Smooth muscle cell (in vitro differentiated cells): ENCODE data around the gene WDR91. TPM values are rescaled to one million over a fixed set of nuclear protein-coding genes. Genes with fewer than 3 reads are reported as not detected.

ENCODE experiments used
- DNase-seq: peaks from one replicate; lab custom pipeline; 2025; ENCODE audit not compliant: unreplicated experiment; lab: John Stamatoyannopoulos, UW
- H2AFZ ChIP-seq: fragments of 200-600 bp; sonication (generic); 2 replicates; pipeline ENCODE4 v1.6.0; 2016; ENCODE audit warnings: antibody characterized with exemption, low read depth, mild to moderate bottlenecking
- H3F3A ChIP-seq: fragments of 200-600 bp; sonication (generic); 2 replicates; pipeline ENCODE4 v1.6.0; 2017; ENCODE audit warnings: antibody characterized with exemption, low read depth
- H3K27ac ChIP-seq: fragments of 200-600 bp; sonication (generic); 2 replicates; pipeline ENCODE4 v1.5.1; 2016; ENCODE audit warnings: low read depth, mild to moderate bottlenecking
- H3K27me3 ChIP-seq: fragments of 200-600 bp; sonication (generic); 2 replicates; pipeline ENCODE4 v1.6.1; 2016; ENCODE audit warnings: low read depth, mild to moderate bottlenecking
- H3K36me3 ChIP-seq: fragments of 200-600 bp; sonication (generic); 2 replicates; pipeline ENCODE4 v1.5.1; 2016; ENCODE audit warnings: low read depth
- H3K4me1 ChIP-seq: fragments of 200-600 bp; sonication (generic); 2 replicates; pipeline ENCODE4 v1.5.1; 2016; ENCODE audit warnings: low read depth
- H3K4me2 ChIP-seq: fragments of 200-600 bp; sonication (generic); 2 replicates; pipeline ENCODE4 v1.6.0; 2016; ENCODE audit warnings: mild to moderate bottlenecking
- H3K4me3 ChIP-seq: fragments of 200-600 bp; sonication (generic); 2 replicates; pipeline ENCODE4 v1.5.1; 2016; ENCODE audit warnings: mild to moderate bottlenecking
- H3K79me2 ChIP-seq: fragments of 200-600 bp; sonication (generic); 2 replicates; pipeline ENCODE4 v1.6.0; 2016; ENCODE audit warnings: low read depth, mild to moderate bottlenecking
- H3K9ac ChIP-seq: fragments of 200-600 bp; sonication (generic); 2 replicates; pipeline ENCODE4 v1.6.0; 2016; ENCODE audit warnings: low read depth
- H3K9me3 ChIP-seq: fragments of 200-600 bp; sonication (generic); replicated peaks from 2 replicates; pipeline ENCODE4 v1.5.1; 2016; ENCODE audit warnings: low read depth
- H4K20me1 ChIP-seq: fragments of 200-600 bp; sonication (generic); 2 replicates; pipeline ENCODE4 v1.6.0; 2016; ENCODE audit warnings: low read depth
- CTCF ChIP-seq: fragments of 200-600 bp; sonication (generic); IDR thresholded peaks from 2 replicates; pipeline ENCODE4 v1.5.1; 2017; ENCODE audit warnings: borderline replicate concordance, mild to moderate bottlenecking, antibody characterized with exemption; ENCODE audit not compliant: insufficient read depth, poor library complexity, severe bottlenecking
- WGBS: methylation state at CpG from one replicate; pipeline ENCODE4 v1.1.7; 2016; ENCODE audit warnings: low lambda C conversion rate; 5-methylcytosine and 5-hydroxymethylcytosine counted together
- polyA plus RNA-seq: library from polyadenylated mRNA; unstranded; fragments of >200 nt; fragmentation: Nextera tagmentation; extraction: Ambion mirVana; gene quantifications from 2 replicates; pipeline ENCODE4 v1.2.1, GENCODE V29; 2016
- total RNA-seq: library from RNA; depleted of rRNA; stranded (reverse); fragments of >200 nt; gene quantifications from 2 replicates; pipeline ENCODE4 v1.2.3, GENCODE V29; 2014

Gene WDR91
- total and polyA plus RNA-seq, 2 experiments from 2014 or later, result 6.6 to 6.8 TPM

- H3K27ac ChIP-seq, result peak overlapping the region; percentile 74
- no peaks in the 10 kb centered on the region for H3K9me3 ChIP-seq
- no peaks in the 10 kb centered on the region for H3F3A ChIP-seq
- H3K79me2 ChIP-seq, result peaks cover 5% of the 10 kb centered on the region
- H3K4me2 ChIP-seq, result peak overlapping the region; percentile 92
- H3K9ac ChIP-seq, result peak overlapping the region; percentile 88
- TF ChIP-seq CTCF, result no peak
- H4K20me1 ChIP-seq, result no peaks in the 10 kb centered on the region
- H3K36me3 ChIP-seq, result no peaks in the 10 kb centered on the region
- no peak for DNase-seq
- no peaks in the 10 kb centered on the region for H3K4me1 ChIP-seq
- H3K4me3 ChIP-seq, result peak overlapping the region; percentile 93
- peak overlapping the region; percentile 81 for H2AFZ ChIP-seq
- H3K27me3 ChIP-seq, result no peaks in the 10 kb centered on the region
- 9% methylated on average over 13 of the region's 13 CpGs for WGBS
Measured at GRCh38 chr7:135210888-135211178, 493 bp downstream of the WDR91 start.

GRCh38 chr7:135209225-135209834 lies 2.0 kb downstream of the WDR91 start:
- Histone ChIP-seq H3K36me3 (no peaks in the 10 kb centered on the region), H3K79me2 (peaks cover 5% of the 10 kb centered on the region), H2AFZ (no peak overlapping the region), H3K4me1 (no peaks in the 10 kb centered on the region), H3K4me2 (no peak overlapping the region), H4K20me1 (no peaks in the 10 kb centered on the region), H3K27me3 (no peaks in the 10 kb centered on the region), H3F3A (no peaks in the 10 kb centered on the region), H3K9ac (no peak overlapping the region), H3K27ac (peak overlapping the region; percentile 0), H3K4me3 (no peak overlapping the region), H3K9me3 (no peaks in the 10 kb centered on the region)
- no peak for TF ChIP-seq CTCF
- WGBS, result 92% methylated on average over 7 of the region's 7 CpGs
- no peak for DNase-seq

GRCh38 chr7:135208102-135208793 lies 3.1 kb downstream of the WDR91 start:
- no peak for DNase-seq
- no peak for TF ChIP-seq CTCF
- WGBS, result 85% methylated on average over 6 of the region's 6 CpGs
- Histone ChIP-seq H3K4me1 (no peaks in the 10 kb centered on the region), H3K9me3 (no peaks in the 10 kb centered on the region), H2AFZ (no peak overlapping the region), H3F3A (no peaks in the 10 kb centered on the region), H3K36me3 (no peaks in the 10 kb centered on the region), H3K27ac (no peak overlapping the region), H3K4me3 (no peak overlapping the region), H3K9ac (no peak overlapping the region), H3K4me2 (peak overlapping the region; percentile 11), H3K27me3 (no peaks in the 10 kb centered on the region), H4K20me1 (no peaks in the 10 kb centered on the region), H3K79me2 (peaks cover 5% of the 10 kb centered on the region)
